ENCODE measurements around the gene WDR90.

WDR90 gene

DNA sequence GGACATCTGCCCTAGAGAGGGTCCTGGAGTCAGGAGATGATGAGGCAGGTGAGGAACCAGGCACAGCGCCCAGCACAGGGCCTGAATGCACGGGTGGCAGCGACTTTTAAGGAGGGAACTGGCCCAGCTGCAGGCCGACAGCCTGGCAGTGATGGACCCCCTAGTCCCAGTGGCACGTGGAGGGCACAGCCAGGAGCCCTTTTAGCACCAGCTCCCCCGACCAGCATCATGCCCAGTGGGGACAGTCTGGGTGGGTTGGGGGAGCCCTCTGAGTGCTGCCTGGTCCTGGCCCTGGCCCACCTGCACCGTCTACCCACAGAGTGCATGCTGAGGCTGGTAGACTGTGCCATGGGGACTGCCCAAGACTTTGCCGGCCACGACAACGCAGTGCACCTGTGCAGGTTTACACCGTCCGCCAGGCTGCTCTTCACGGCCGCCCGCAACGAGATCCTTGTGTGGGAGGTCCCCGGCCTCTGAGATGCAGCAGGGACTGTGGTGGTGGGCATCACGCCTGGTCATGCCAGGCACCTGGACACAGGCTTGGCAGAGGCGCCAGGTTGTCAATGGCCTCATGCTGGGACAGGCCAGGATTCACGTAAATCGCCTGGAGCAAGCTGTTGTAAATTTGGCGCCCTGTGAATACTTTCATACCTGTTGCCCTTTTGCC lies 18.1 kb downstream of the WDR90 start:
- in situ Hi-C loops (cut with MboI; ENCODE audit: low pct_unique_long_range_greater_than_20kb, low sequenced_read_pairs, unreplicated experiment) = no loop called here
- DNase-seq (ENCODE audit: low spot score) = no peak
- TF ChIP-seq, protein P1, sequence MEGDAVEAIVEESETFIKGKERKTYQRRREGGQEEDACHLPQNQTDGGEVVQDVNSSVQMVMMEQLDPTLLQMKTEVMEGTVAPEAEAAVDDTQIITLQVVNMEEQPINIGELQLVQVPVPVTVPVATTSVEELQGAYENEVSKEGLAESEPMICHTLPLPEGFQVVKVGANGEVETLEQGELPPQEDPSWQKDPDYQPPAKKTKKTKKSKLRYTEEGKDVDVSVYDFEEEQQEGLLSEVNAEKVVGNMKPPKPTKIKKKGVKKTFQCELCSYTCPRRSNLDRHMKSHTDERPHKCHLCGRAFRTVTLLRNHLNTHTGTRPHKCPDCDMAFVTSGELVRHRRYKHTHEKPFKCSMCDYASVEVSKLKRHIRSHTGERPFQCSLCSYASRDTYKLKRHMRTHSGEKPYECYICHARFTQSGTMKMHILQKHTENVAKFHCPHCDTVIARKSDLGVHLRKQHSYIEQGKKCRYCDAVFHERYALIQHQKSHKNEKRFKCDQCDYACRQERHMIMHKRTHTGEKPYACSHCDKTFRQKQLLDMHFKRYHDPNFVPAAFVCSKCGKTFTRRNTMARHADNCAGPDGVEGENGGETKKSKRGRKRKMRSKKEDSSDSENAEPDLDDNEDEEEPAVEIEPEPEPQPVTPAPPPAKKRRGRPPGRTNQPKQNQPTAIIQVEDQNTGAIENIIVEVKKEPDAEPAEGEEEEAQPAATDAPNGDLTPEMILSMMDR (IDR thresholded peaks at IDR 0.05; ENCODE audit: extremely low read depth, insufficient read depth, missing control alignments) = no peak

DNA sequence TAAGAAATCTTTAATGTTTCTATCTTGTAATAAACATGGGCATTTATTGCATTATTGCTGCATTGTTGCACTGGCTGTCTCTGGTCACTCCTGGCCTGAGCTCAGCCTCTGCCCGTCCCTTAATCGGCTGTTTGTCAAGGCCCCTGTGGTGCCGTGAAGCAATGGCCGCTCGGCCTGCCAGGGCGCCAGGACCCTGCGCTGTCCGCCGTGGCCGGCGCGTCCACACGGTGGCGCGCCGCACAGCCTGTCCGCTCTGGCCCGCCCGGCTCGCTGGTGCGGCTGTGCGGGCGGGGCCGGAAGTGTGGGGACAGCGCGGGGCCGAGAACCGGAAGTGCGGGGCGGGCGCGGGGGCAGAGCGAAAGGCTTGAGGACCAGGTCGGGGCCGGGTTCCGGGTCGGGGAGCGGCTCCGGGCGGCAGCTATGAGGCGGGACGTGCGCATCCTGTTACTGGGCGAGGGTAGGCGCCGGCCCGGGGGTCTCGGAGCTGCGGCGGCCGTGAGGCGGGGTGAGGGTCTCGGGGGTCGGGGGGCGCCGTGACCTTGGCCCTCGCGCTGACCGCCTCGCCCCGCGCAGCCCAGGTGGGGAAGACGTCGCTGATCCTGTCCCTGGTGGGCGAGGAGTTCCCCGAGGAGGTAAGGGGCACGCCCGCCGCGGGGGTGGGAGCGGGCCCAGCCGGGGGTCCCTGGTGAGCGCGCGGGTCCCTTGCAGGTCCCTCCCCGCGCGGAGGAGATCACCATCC lies 18.8 kb downstream of the WDR90 start, which contains the start of gene RHOT2:
Gene RHOT2 (plus strand): TSS at position 353 of the 739 bp plus-strand sequence. CDS start 68 bp downstream, at position 421.
- in situ Hi-C loops (cut with MboI; ENCODE audit: low pct_unique_long_range_greater_than_20kb, low sequenced_read_pairs, unreplicated experiment) = no loop called here
- DNase-seq (ENCODE audit: low spot score) = peak; percentile 96
- TF ChIP-seq, protein P1 (IDR thresholded peaks at IDR 0.05; ENCODE audit: extremely low read depth, insufficient read depth, missing control alignments) = peak; percentile 99

- in situ Hi-C loops (cut with MboI; ENCODE audit: low pct_unique_long_range_greater_than_20kb, low sequenced_read_pairs, unreplicated experiment) = no loop called here
- DNase-seq (ENCODE audit: low spot score) = no peak
- TF ChIP-seq, protein P1 (IDR thresholded peaks at IDR 0.05; ENCODE audit: extremely low read depth, insufficient read depth, missing control alignments) = no peak
Measured at GRCh38 chr16:668519-669171, 19.5 kb downstream of the WDR90 start.

- TF ChIP-seq, protein P1 (IDR thresholded peaks at IDR 0.05; ENCODE audit: extremely low read depth, insufficient read depth, missing control alignments) = no peak
- in situ Hi-C loops (cut with MboI; ENCODE audit: low pct_unique_long_range_greater_than_20kb, low sequenced_read_pairs, unreplicated experiment) = no loop called here
- DNase-seq (ENCODE audit: low spot score) = no peak
Measured at GRCh38 chr16:669666-670065, 20.5 kb downstream of the WDR90 start.

GRCh38 chr16:670485-671352 lies 21.6 kb downstream of the WDR90 start:
- DNase-seq (ENCODE audit: low spot score) = no peak
- in situ Hi-C loops (cut with MboI; ENCODE audit: low pct_unique_long_range_greater_than_20kb, low sequenced_read_pairs, unreplicated experiment) = no loop called here
- TF ChIP-seq, protein P1 (IDR thresholded peaks at IDR 0.05; ENCODE audit: extremely low read depth, insufficient read depth, missing control alignments) = no peak
